NCI-H1417 (cell line): ENCODE results near the gene OR52E1.
"Not testable (repeated sequence)": the region's sequence is repeated elsewhere in the genome, so short reads cannot be mapped to it uniquely, and the experiment has no call there.

ENCODE experiments used
- DNase-seq, 3 experiments: peaks; one replicate each; lab custom pipeline; 2025; lab: John Stamatoyannopoulos, UW

Gene OR52E1

GRCh38 chr11:5069272-5069671, at the start of gene OR52E1:
Gene OR52E1, plus strand, starts transcription at chr11:5069572.
- DNase-seq: no peak

- DNase-seq: no peak
Measured at GRCh38 chr11:5021996-5022395, 47.4 kb upstream of the OR52E1 start.

- no peak for DNase-seq
Measured at GRCh38 chr11:5036669-5037068, 32.7 kb upstream of the OR52E1 start.

GRCh38 chr11:5037926-5038325, 31.4 kb upstream of the OR52E1 start:
- DNase-seq: no peak

- no peak for DNase-seq
Measured at GRCh38 chr11:5038341-5038740, 31.0 kb upstream of the OR52E1 start.

- no peak for DNase-seq
Measured at GRCh38 chr11:5040876-5041275, 28.5 kb upstream of the OR52E1 start.

- no peak for DNase-seq
Measured at GRCh38 chr11:5042091-5042490, 27.3 kb upstream of the OR52E1 start.

GRCh38 chr11:5043380-5043779, 26.0 kb upstream of the OR52E1 start:
- no peak for DNase-seq

GRCh38 chr11:5046226-5046625, 23.1 kb upstream of the OR52E1 start, which contains the start of gene OR52J3:
Gene OR52J3, plus strand, starts transcription at chr11:5046526. Its CDS starts 0 bp downstream, at chr11:5046526.
- DNase-seq: no peak

GRCh38 chr11:5046754-5047330, 22.5 kb upstream of the OR52E1 start:
- DNase-seq: no peak

- DNase-seq: not testable (repeated sequence)
Measured at GRCh38 chr11:5058679-5059078, 10.7 kb upstream of the OR52E1 start.

- DNase-seq: no peak
Measured at GRCh38 chr11:5059391-5059790, 10.0 kb upstream of the OR52E1 start, which contains the start of gene OR52E2. Gene OR52E2, minus strand, starts transcription at chr11:5059627. Its CDS starts 0 bp downstream, at chr11:5059627.

- no peak for DNase-seq
Measured at GRCh38 chr11:5065027-5065426, 4.3 kb upstream of the OR52E1 start.

GRCh38 chr11:5071799-5072198, 2.4 kb downstream of the OR52E1 start:
- DNase-seq: no peak

GRCh38 chr11:5081405-5081804, 12.0 kb downstream of the OR52E1 start:
- DNase-seq: no peak

- DNase-seq: no peak
Measured at GRCh38 chr11:5083602-5084001, 14.2 kb downstream of the OR52E1 start.

GRCh38 chr11:5088556-5088955, 19.2 kb downstream of the OR52E1 start:
- no peak for DNase-seq

- DNase-seq: no peak
Measured at GRCh38 chr11:5090668-5091067, 21.3 kb downstream of the OR52E1 start.

GRCh38 chr11:5092821-5093585, 23.6 kb downstream of the OR52E1 start:
- DNase-seq: no peak

GRCh38 chr11:5096011-5096410, 26.6 kb downstream of the OR52E1 start:
- DNase-seq: no peak

GRCh38 chr11:5102246-5102645, 32.9 kb downstream of the OR52E1 start:
- peak in 1 of 3 experiments; percentile 24 for DNase-seq

- DNase-seq: no peak
Measured at GRCh38 chr11:5103066-5103465, 33.7 kb downstream of the OR52E1 start.

- DNase-seq: no peak
Measured at GRCh38 chr11:5107285-5107684, 37.9 kb downstream of the OR52E1 start.

- DNase-seq: no peak
Measured at GRCh38 chr11:5115339-5115738, 46.0 kb downstream of the OR52E1 start.
